ENCODE data around the gene WWC2.

GRCh38 chr4:183175631-183176232 is 76.7 kb downstream of the WWC2 start:
- TF ChIP-seq CTCF (IDR thresholded peaks at IDR 0.05): no peak
- no peak for TF ChIP-seq POLR2AphosphoS5 (IDR thresholded peaks at IDR 0.05; ENCODE audit: low read depth, low read length)
- TF ChIP-seq TCF7L2 (IDR thresholded peaks at IDR 0.05; ENCODE audit: low read depth, low read length): no peak
- TF ChIP-seq REST (IDR thresholded peaks at IDR 0.05; ENCODE audit: insufficient read depth in 1 of 2, low read depth in 2 of 2, low read length in 1 of 2): no peak
- no peak for TF ChIP-seq SIN3A (IDR thresholded peaks at IDR 0.05; ENCODE audit: borderline replicate concordance, insufficient read depth, low read depth, low read length)
